GM18870 (cell line): ENCODE data around the gene THSD4.

Experiments
- ATAC-seq: cut with Tn5 transposase; IDR thresholded peaks from one replicate; pipeline ENCODE4 v1.9.1; 2021; ENCODE audit warnings: moderate library complexity; ENCODE audit not compliant: unreplicated experiment

THSD4 gene

GRCh38 chr15:71443538-71443937, 328.3 kb downstream of the THSD4 start:
- no peak for ATAC-seq

GRCh38 chr15:71444032-71444810, 328.9 kb downstream of the THSD4 start:
- ATAC-seq: no peak

- ATAC-seq: no peak
These were observed 329.8 kb downstream of the THSD4 start for GRCh38 chr15:71444866-71445590.

- no peak for ATAC-seq
These were observed 332.3 kb downstream of the THSD4 start for GRCh38 chr15:71447328-71448250.

GRCh38 chr15:71448688-71449114, 333.4 kb downstream of the THSD4 start:
- ATAC-seq: no peak

- ATAC-seq: no peak
These were observed 334.1 kb downstream of the THSD4 start for GRCh38 chr15:71449363-71449762.

- no peak for ATAC-seq
These were observed 334.7 kb downstream of the THSD4 start for GRCh38 chr15:71449956-71450355.

- no peak for ATAC-seq
These were observed 335.9 kb downstream of the THSD4 start for GRCh38 chr15:71451130-71451529.

GRCh38 chr15:71452893-71453292, 337.6 kb downstream of the THSD4 start:
- no peak for ATAC-seq

- no peak for ATAC-seq
These were observed 339.3 kb downstream of the THSD4 start for GRCh38 chr15:71454462-71454996.

GRCh38 chr15:71455107-71455506, 339.8 kb downstream of the THSD4 start:
- ATAC-seq: no peak

- ATAC-seq: no peak
These were observed 340.6 kb downstream of the THSD4 start for GRCh38 chr15:71455878-71456277.

GRCh38 chr15:71456362-71456761, 341.1 kb downstream of the THSD4 start:
- ATAC-seq: no peak

GRCh38 chr15:71456811-71457210, 341.5 kb downstream of the THSD4 start:
- ATAC-seq: no peak

GRCh38 chr15:71458089-71458660, 342.9 kb downstream of the THSD4 start:
- ATAC-seq: no peak

- ATAC-seq: no peak
These were observed 346.5 kb downstream of the THSD4 start for GRCh38 chr15:71461748-71462147.

- ATAC-seq: no peak
These were observed 347.4 kb downstream of the THSD4 start for GRCh38 chr15:71462638-71463037.

- no peak for ATAC-seq
These were observed 347.9 kb downstream of the THSD4 start for GRCh38 chr15:71463156-71463665.

GRCh38 chr15:71465131-71465955, 350.1 kb downstream of the THSD4 start:
- no peak for ATAC-seq

- no peak for ATAC-seq
These were observed 353.4 kb downstream of the THSD4 start for GRCh38 chr15:71468715-71469114.
